Measurements from ENCODE around the gene EXOC3. TPM values are rescaled to one million over a fixed set of nuclear protein-coding genes. Genes with fewer than 3 reads are reported as not detected.

Gene EXOC3
- total RNA-seq, 1 experiment from 2014 or later: 155 TPM

- Histone ChIP-seq H3K79me2 (ENCODE audit: low read depth) (peaks cover 50% of the 10 kb centered on the region), H3K9me2 (ENCODE audit: insufficient read depth) (no peaks in the 10 kb centered on the region), H3K4me3 (no peak overlapping the region), H3K9me3 (ENCODE audit: insufficient read depth, low read depth) (no peaks in the 10 kb centered on the region), H2AFZ (no peak overlapping the region), H3K27me3 (ENCODE audit: insufficient read depth, low read depth) (no peaks in the 10 kb centered on the region), H3K36me3 (ENCODE audit: low read depth) (peaks cover 44% of the 10 kb centered on the region), H3F3A (ENCODE audit: insufficient read depth, low read depth) (peaks cover 9% of the 10 kb centered on the region; the same call in 1 of the 2 replicates), H4K20me1 (ENCODE audit: insufficient read depth) (peaks cover 44% of the 10 kb centered on the region), H3K27ac (no peak overlapping the region), H3K4me2 (no peak overlapping the region), H3K4me1 (replicated peaks; ENCODE audit: insufficient read depth) (peaks cover 24% of the 10 kb centered on the region)
- ChIA-PET POLR2A (ENCODE audit: unreplicated experiment) (no interaction called here), CTCF (interaction anchor here (0.6 to 1.8 kb wide), 6 partner anchors 13 to 177 kb away, joined by 3 to 25 read pairs (median 8); partner anchors contain the start of gene PDCD6)
- intact Hi-C loops (cut with micrococcal nuclease; ENCODE audit: unreplicated experiment): loop anchor here (10.0 kb wide), 1 partner anchor 1199 kb away; no protein-coding TSS in a partner anchor
- DNase-seq: no peak
- TF ChIP-seq CTCF (conservative IDR thresholded peaks at IDR 0.05) (no peak), EZH2 (IDR thresholded peaks at IDR 0.05; ENCODE audit: low read depth) (no peak)
- BruUV-seq (replicated peaks): no TSS peak
Measured at GRCh38 chr5:445591-445990, 2.6 kb downstream of the EXOC3 start.

DNA sequence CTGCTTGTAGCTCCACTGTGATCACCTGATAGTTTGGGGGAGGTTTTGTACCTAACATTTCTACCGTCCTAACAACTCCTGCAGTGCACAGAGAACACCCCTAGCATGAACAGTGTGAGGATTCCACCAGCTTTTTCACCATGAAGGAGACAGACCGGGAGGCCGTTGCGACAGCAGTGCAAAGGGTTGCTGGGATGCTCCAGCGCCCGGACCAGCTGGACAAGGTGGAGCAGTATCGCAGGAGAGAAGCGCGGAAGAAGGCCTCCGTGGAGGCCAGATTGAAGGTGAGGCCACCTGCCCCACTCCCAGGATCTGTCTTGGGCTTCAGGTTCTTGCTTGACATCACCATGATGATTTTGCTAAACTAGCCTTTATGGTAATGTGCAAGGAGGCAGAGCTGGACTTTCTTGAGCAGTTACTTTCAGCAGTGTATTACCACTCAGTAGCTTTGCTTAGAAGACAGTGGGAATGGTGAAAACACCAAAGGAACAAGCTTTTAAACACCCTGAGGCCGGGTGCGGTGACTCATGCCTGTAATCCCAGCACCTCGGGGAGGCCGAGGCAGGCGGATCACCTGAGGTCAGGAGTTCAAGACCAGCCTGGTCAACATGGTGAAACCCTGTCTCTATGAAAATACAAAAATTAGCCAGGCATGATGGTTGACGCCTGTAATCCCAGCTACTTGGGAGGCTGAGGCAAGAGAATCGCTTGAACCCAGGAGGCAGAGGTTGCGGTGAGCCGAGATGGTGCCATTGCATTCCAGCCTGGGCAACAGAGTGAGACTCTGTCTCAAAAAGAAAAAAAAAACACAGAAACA lies 3.3 kb downstream of the EXOC3 start:
- intact Hi-C loops (cut with micrococcal nuclease; ENCODE audit: unreplicated experiment): loop anchor here (10.0 kb wide), 1 partner anchor 1199 kb away; no protein-coding TSS in a partner anchor
- H3K79me2 ChIP-seq (ENCODE audit: low read depth): peaks cover 50% of the 10 kb centered on the region
- ChIA-PET CTCF (interaction anchor here (0.6 to 1.8 kb wide), 13 partner anchors 12 to 258 kb away, joined by 3 to 25 read pairs (median 4); partner anchors contain the start of gene PDCD6), POLR2A (ENCODE audit: unreplicated experiment) (interaction anchor here (0.7 to 1.0 kb wide), 2 partner anchors 26 to 209 kb away, joined by 3 to 6 read pairs; no protein-coding TSS in a partner anchor)
- peaks cover 49% of the 10 kb centered on the region for H3K36me3 ChIP-seq (ENCODE audit: low read depth)
- no peak overlapping the region for H3K27ac ChIP-seq
- H3K27me3 ChIP-seq (ENCODE audit: insufficient read depth, low read depth): no peaks in the 10 kb centered on the region
- no peak overlapping the region for H2AFZ ChIP-seq
- no peak for DNase-seq
- H3K4me1 ChIP-seq (replicated peaks; ENCODE audit: insufficient read depth): peaks cover 24% of the 10 kb centered on the region
- no TSS peak for BruUV-seq (replicated peaks)
- no peaks in the 10 kb centered on the region for H3K9me3 ChIP-seq (ENCODE audit: insufficient read depth, low read depth)
- H3K9me2 ChIP-seq (ENCODE audit: insufficient read depth): no peaks in the 10 kb centered on the region
- no peak overlapping the region for H3K4me2 ChIP-seq
- no peak overlapping the region for H3K4me3 ChIP-seq
- TF ChIP-seq CTCF (conservative IDR thresholded peaks at IDR 0.05) (no peak), EZH2 (IDR thresholded peaks at IDR 0.05; ENCODE audit: low read depth) (no peak)
- peaks cover 44% of the 10 kb centered on the region for H4K20me1 ChIP-seq (ENCODE audit: insufficient read depth)
- H3F3A ChIP-seq (ENCODE audit: insufficient read depth, low read depth): peaks cover 9% of the 10 kb centered on the region; the same call in 1 of the 2 replicates

DNA sequence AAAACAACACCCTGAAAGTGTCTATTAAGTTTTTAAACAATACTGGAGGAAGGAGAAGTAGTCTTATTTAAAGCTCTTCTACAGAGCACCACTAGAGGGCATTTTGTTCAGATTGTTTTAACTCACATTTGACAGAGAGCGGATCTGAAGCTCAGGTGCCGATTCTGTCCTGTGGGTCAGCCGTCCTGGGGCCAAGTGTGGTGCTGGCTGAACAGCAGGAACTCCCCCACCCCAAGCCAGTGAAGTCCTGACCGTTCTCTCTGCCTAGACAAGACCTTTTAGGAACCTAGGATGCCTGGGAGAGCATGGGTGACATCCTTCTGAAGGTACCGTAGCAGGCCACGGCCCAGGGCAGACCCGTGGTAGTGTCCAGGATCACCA lies 3.9 kb downstream of the EXOC3 start:
- Histone ChIP-seq H2AFZ (no peak overlapping the region), H3K9me2 (ENCODE audit: insufficient read depth) (no peaks in the 10 kb centered on the region), H3K9me3 (ENCODE audit: insufficient read depth, low read depth) (no peaks in the 10 kb centered on the region), H3K27me3 (ENCODE audit: insufficient read depth, low read depth) (no peaks in the 10 kb centered on the region), H3K79me2 (ENCODE audit: low read depth) (peaks cover 52% of the 10 kb centered on the region), H3K4me1 (replicated peaks; ENCODE audit: insufficient read depth) (peaks cover 21% of the 10 kb centered on the region), H3F3A (ENCODE audit: insufficient read depth, low read depth) (peaks cover 9% of the 10 kb centered on the region; the same call in 1 of the 2 replicates), H3K4me3 (no peak overlapping the region), H4K20me1 (ENCODE audit: insufficient read depth) (peaks cover 44% of the 10 kb centered on the region), H3K4me2 (no peak overlapping the region), H3K36me3 (ENCODE audit: low read depth) (peaks cover 55% of the 10 kb centered on the region), H3K27ac (no peak overlapping the region)
- CTCF ChIA-PET: interaction anchor here (0.5 to 1.8 kb wide), 12 partner anchors 23 to 258 kb away, joined by 3 to 25 read pairs (median 6); partner anchors contain the start of gene PDCD6
- intact Hi-C loops (cut with micrococcal nuclease; ENCODE audit: unreplicated experiment): loop anchor here (10.0 kb wide), 1 partner anchor 1198 kb away; no protein-coding TSS in a partner anchor
- BruUV-seq (replicated peaks): no TSS peak
- TF ChIP-seq EZH2 (IDR thresholded peaks at IDR 0.05; ENCODE audit: low read depth) (no peak), CTCF (conservative IDR thresholded peaks at IDR 0.05) (peak; percentile 90)
- POLR2A ChIA-PET (ENCODE audit: unreplicated experiment): interaction anchor here (0.7 to 1.0 kb wide), 2 partner anchors 25 to 208 kb away, joined by 3 to 6 read pairs; no protein-coding TSS in a partner anchor
- DNase-seq: no peak

All from PC-9 (cell line).